Measurements from ENCODE around the gene FRMD5. TPM values are rescaled to one million over a fixed set of nuclear protein-coding genes. Genes with fewer than 3 reads are reported as not detected.

Gene FRMD5
- total RNA-seq, 1 donor from 2014 or later, result 1.2 TPM

GRCh38 chr15:43908516-43909050 is 286.5 kb downstream of the FRMD5 start:
- Histone ChIP-seq H3K4me3 (no peak overlapping the region), H3K27me3 (no peaks in the 10 kb centered on the region), H3K9me3 (no peaks in the 10 kb centered on the region), H3K4me1 (no peaks in the 10 kb centered on the region), H3K27ac (no peak overlapping the region), H3K36me3 (no peaks in the 10 kb centered on the region)
- DNase-seq (no peak), ATAC-seq (no peak)
- no peak for TF ChIP-seq CTCF (IDR thresholded peaks at IDR 0.05)
- intact Hi-C loops (cut with DNase I), result no loop called here

- no peak overlapping the region for H3K27ac ChIP-seq
- H3K4me3 ChIP-seq, result no peak overlapping the region
- H3K27me3 ChIP-seq, result no peaks in the 10 kb centered on the region
- no peak for ATAC-seq
- H3K9me3 ChIP-seq, result no peaks in the 10 kb centered on the region
- H3K4me1 ChIP-seq, result no peaks in the 10 kb centered on the region
- H3K36me3 ChIP-seq, result no peaks in the 10 kb centered on the region
- intact Hi-C loops (cut with DNase I), result no loop called here
- DNase-seq, result no peak
- no peak for TF ChIP-seq CTCF (IDR thresholded peaks at IDR 0.05)
Observed at GRCh38 chr15:43905755-43906154, 289.3 kb downstream of the FRMD5 start.

GRCh38 chr15:43903864-43904290 is 291.2 kb downstream of the FRMD5 start:
- H3K27me3 ChIP-seq, result no peaks in the 10 kb centered on the region
- no peak overlapping the region for H3K27ac ChIP-seq
- H3K4me1 ChIP-seq, result no peaks in the 10 kb centered on the region
- ATAC-seq (peak; percentile 70), DNase-seq (no peak)
- peak; percentile 73 for TF ChIP-seq CTCF (IDR thresholded peaks at IDR 0.05)
- intact Hi-C loops (cut with DNase I), result no loop called here
- no peaks in the 10 kb centered on the region for H3K36me3 ChIP-seq
- no peaks in the 10 kb centered on the region for H3K9me3 ChIP-seq
- H3K4me3 ChIP-seq, result no peak overlapping the region

GRCh38 chr15:43901495-43901894 is 293.6 kb downstream of the FRMD5 start:
- Histone ChIP-seq H3K27ac (no peak overlapping the region), H3K9me3 (no peaks in the 10 kb centered on the region), H3K36me3 (no peaks in the 10 kb centered on the region), H3K27me3 (no peaks in the 10 kb centered on the region), H3K4me3 (no peak overlapping the region), H3K4me1 (no peaks in the 10 kb centered on the region)
- TF ChIP-seq CTCF (IDR thresholded peaks at IDR 0.05), result no peak
- intact Hi-C loops (cut with DNase I), result no loop called here
- ATAC-seq (no peak), DNase-seq (no peak)

- H3K36me3 ChIP-seq, result no peaks in the 10 kb centered on the region
- DNase-seq, result no peak
- no peaks in the 10 kb centered on the region for H3K27me3 ChIP-seq
- H3K9me3 ChIP-seq, result no peaks in the 10 kb centered on the region
- no peak for TF ChIP-seq CTCF (IDR thresholded peaks at IDR 0.05)
- H3K27ac ChIP-seq, result no peak overlapping the region
- no peaks in the 10 kb centered on the region for H3K4me1 ChIP-seq
- no peak overlapping the region for H3K4me3 ChIP-seq
- intact Hi-C loops (cut with DNase I), result no loop called here
- no peak for ATAC-seq
Observed at GRCh38 chr15:43900996-43901395, 294.1 kb downstream of the FRMD5 start.

- no peak overlapping the region for H3K27ac ChIP-seq
- H3K27me3 ChIP-seq, result no peaks in the 10 kb centered on the region
- TF ChIP-seq CTCF (IDR thresholded peaks at IDR 0.05), result no peak
- no peak for ATAC-seq
- DNase-seq, result no peak
- no peaks in the 10 kb centered on the region for H3K4me1 ChIP-seq
- H3K9me3 ChIP-seq, result no peaks in the 10 kb centered on the region
- H3K4me3 ChIP-seq, result no peak overlapping the region
- intact Hi-C loops (cut with DNase I), result no loop called here
- no peaks in the 10 kb centered on the region for H3K36me3 ChIP-seq
Observed at GRCh38 chr15:43899928-43900327, 295.1 kb downstream of the FRMD5 start.

Measured in upper lobe of right lung (tissue), 1 donor.